UCSD-AML1 (cell line): Measurements from ENCODE around the gene MDGA2.
"Not testable (repeated sequence)": the region's sequence is repeated elsewhere in the genome, so short reads cannot be mapped to it uniquely, and the experiment has no call there.

Source experiments
- DNase-seq: peaks from one replicate; lab custom pipeline; 2025; ENCODE audit not compliant: unreplicated experiment; lab: John Stamatoyannopoulos, UW

Gene MDGA2

GRCh38 chr14:47345016-47345415 lies 330.4 kb downstream of the MDGA2 start:
- no peak for DNase-seq

GRCh38 chr14:47332939-47333338 lies 342.5 kb downstream of the MDGA2 start:
- no peak for DNase-seq

GRCh38 chr14:47332106-47332505 lies 343.3 kb downstream of the MDGA2 start:
- DNase-seq: no peak

- DNase-seq: no peak
Observed at GRCh38 chr14:47328376-47328775, 347.0 kb downstream of the MDGA2 start.

GRCh38 chr14:47327336-47327735 lies 348.1 kb downstream of the MDGA2 start:
- no peak for DNase-seq

GRCh38 chr14:47322751-47323150 lies 352.7 kb downstream of the MDGA2 start:
- no peak for DNase-seq

- DNase-seq: no peak
Observed at GRCh38 chr14:47302121-47302520, 373.3 kb downstream of the MDGA2 start.

GRCh38 chr14:47300796-47301195 lies 374.6 kb downstream of the MDGA2 start:
- DNase-seq: no peak

- no peak for DNase-seq
Observed at GRCh38 chr14:47297374-47297773, 378.0 kb downstream of the MDGA2 start.

- no peak for DNase-seq
Observed at GRCh38 chr14:47284283-47284682, 391.1 kb downstream of the MDGA2 start.

GRCh38 chr14:47281761-47282160 lies 393.6 kb downstream of the MDGA2 start:
- not testable (repeated sequence) for DNase-seq

- peak; percentile 63 for DNase-seq
Observed at GRCh38 chr14:47278233-47278842, 397.1 kb downstream of the MDGA2 start.

GRCh38 chr14:47277703-47278102 lies 397.7 kb downstream of the MDGA2 start:
- DNase-seq: no peak

- DNase-seq: peak; percentile 9
Observed at GRCh38 chr14:47276931-47277330, 398.5 kb downstream of the MDGA2 start.

GRCh38 chr14:47273939-47274338 lies 401.5 kb downstream of the MDGA2 start:
- DNase-seq: no peak

GRCh38 chr14:47270715-47271114 lies 404.7 kb downstream of the MDGA2 start:
- no peak for DNase-seq

GRCh38 chr14:47269756-47270492 lies 405.5 kb downstream of the MDGA2 start:
- no peak for DNase-seq

- no peak for DNase-seq
Observed at GRCh38 chr14:47264842-47265241, 410.6 kb downstream of the MDGA2 start.

GRCh38 chr14:47262801-47263200 lies 412.6 kb downstream of the MDGA2 start:
- no peak for DNase-seq

GRCh38 chr14:47261350-47261749 lies 414.1 kb downstream of the MDGA2 start:
- no peak for DNase-seq

GRCh38 chr14:47259796-47260195 lies 415.6 kb downstream of the MDGA2 start:
- no peak for DNase-seq

GRCh38 chr14:47257013-47257412 lies 418.4 kb downstream of the MDGA2 start:
- no peak for DNase-seq

GRCh38 chr14:47252802-47253201 lies 422.6 kb downstream of the MDGA2 start:
- peak; percentile 4 for DNase-seq
